MM.1S (cell line): ENCODE data around the gene MACROD2.

Experiments
- EZH2 ChIP-seq: fragments of 300-600 bp; sonication (generic); optimal IDR thresholded peaks from 2 replicates; pipeline ENCODE3; 2017; ENCODE audit warnings: low read depth, mild to moderate bottlenecking, antibody characterized with exemption, low read length, mixed read lengths
- TF ChIP-seq, protein P1 (sequence below): fragments of 300-600 bp; sonication (generic); IDR thresholded peaks from 2 replicates; pipeline ENCODE4 v1.5.1; 2016; ENCODE audit warnings: antibody characterized with exemption, low read length, mixed read lengths

DNA sequence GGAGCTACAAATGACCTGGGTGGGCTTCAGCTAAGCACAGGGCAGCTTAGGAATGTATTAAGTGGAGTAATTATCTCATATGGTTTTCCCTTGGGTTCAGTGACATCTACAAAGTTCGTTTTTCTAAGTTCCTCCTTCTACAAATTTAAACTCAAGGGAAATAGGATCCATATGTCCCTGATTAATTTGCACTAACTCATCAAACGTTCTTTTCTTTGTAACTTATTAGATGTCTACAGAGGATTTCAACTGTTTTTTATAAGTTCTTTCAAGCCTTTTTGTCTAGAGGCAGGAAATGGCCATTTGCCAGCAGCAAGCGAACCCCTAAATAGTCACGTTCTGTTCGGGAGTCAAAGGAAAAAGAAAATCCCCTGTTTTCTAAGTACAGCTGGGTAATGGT lies 1517.6 kb downstream of the MACROD2 start:
- TF ChIP-seq, protein P1, sequence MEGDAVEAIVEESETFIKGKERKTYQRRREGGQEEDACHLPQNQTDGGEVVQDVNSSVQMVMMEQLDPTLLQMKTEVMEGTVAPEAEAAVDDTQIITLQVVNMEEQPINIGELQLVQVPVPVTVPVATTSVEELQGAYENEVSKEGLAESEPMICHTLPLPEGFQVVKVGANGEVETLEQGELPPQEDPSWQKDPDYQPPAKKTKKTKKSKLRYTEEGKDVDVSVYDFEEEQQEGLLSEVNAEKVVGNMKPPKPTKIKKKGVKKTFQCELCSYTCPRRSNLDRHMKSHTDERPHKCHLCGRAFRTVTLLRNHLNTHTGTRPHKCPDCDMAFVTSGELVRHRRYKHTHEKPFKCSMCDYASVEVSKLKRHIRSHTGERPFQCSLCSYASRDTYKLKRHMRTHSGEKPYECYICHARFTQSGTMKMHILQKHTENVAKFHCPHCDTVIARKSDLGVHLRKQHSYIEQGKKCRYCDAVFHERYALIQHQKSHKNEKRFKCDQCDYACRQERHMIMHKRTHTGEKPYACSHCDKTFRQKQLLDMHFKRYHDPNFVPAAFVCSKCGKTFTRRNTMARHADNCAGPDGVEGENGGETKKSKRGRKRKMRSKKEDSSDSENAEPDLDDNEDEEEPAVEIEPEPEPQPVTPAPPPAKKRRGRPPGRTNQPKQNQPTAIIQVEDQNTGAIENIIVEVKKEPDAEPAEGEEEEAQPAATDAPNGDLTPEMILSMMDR, result no peak
- TF ChIP-seq EZH2, result no peak
